HFFc6 (cell line): ENCODE results near the gene MSI2. TPM values are rescaled to one million over a fixed set of nuclear protein-coding genes. Genes with fewer than 3 reads are reported as not detected.

Experiments used
- DNase-seq: peaks from one replicate; pipeline ENCODE4 v3.0.0-alpha.2; 2018
- H3K27ac Mint-ChIP-seq: 2 replicates; pipeline ENCODE4 v1.8.0; 2020; ENCODE audit warnings: mild to moderate bottlenecking, mixed read lengths
- H3K27me3 Mint-ChIP-seq: 2 replicates; pipeline ENCODE4 v1.8.0; 2021; ENCODE audit warnings: mild to moderate bottlenecking, moderate library complexity, mixed read lengths; ENCODE audit not compliant: insufficient read depth
- H3K36me3 Mint-ChIP-seq: 2 replicates; pipeline ENCODE4 v1.8.0; 2021; ENCODE audit warnings: low read depth, mixed read lengths
- H3K4me1 Mint-ChIP-seq: 2 replicates; pipeline ENCODE4 v1.8.0; 2020; ENCODE audit warnings: low read depth, mixed read lengths
- H3K4me3 Mint-ChIP-seq: 2 replicates; pipeline ENCODE4 v1.8.0; 2020; ENCODE audit warnings: mild to moderate bottlenecking, moderate library complexity, mixed read lengths
- H3K9me3 Mint-ChIP-seq: 2 replicates; pipeline ENCODE4 v1.8.0; 2020; ENCODE audit warnings: mild to moderate bottlenecking, mixed read lengths
- CTCF ChIP-seq: fragments of 200-600 bp; sonication (generic); IDR thresholded peaks from 2 replicates; pipeline ENCODE4 v1.5.0; 2021; ENCODE audit warnings: antibody characterized with exemption, mild to moderate bottlenecking
- total RNA-seq, 6 experiments: library from RNA; stranded (reverse); fragmentation: NEBNext Ultra II Directional; extraction: Animal tissue kit (Norgen Biotek cat#: 25700); gene quantifications; 2 replicates in 1 of 6; 3 replicates in 5 of 6; pipeline ENCODE4 v1.2.3, GENCODE V29; 2021

Gene MSI2
- total RNA-seq, 6 experiments from 2014 or later: 53.5 to 71.7 (median 55.0) TPM

DNA sequence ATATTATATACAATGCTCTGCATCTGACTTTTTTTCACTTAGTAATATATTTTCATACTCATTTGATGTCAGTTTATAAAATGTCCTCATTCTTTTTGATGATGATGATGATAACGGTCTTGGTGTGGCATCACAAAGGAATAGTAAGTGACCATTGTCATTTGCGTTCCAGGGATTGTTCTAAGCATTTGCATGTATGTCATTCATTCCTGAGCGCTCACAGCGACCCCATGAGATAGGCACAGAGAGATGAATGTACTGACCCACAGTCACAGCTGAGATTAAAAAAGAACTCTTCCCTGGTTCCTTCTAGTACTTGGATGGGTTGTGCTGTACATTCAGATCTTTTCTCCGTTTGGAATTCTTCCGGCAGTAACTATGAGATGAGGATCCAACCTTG, 21.2 kb upstream of the MSI2 start:
- H3K9me3 Mint-ChIP-seq: no peaks in the 10 kb centered on the region
- no peaks in the 10 kb centered on the region for H3K36me3 Mint-ChIP-seq
- H3K27me3 Mint-ChIP-seq: peaks cover 10% of the 10 kb centered on the region
- H3K27ac Mint-ChIP-seq: no peak overlapping the region
- TF ChIP-seq CTCF: no peak
- H3K4me1 Mint-ChIP-seq: no peaks in the 10 kb centered on the region
- no peak for DNase-seq
- H3K4me3 Mint-ChIP-seq: no peak overlapping the region

- H3K4me1 Mint-ChIP-seq: no peaks in the 10 kb centered on the region
- H3K27me3 Mint-ChIP-seq: peaks cover 17% of the 10 kb centered on the region
- no peak for DNase-seq
- H3K4me3 Mint-ChIP-seq: no peak overlapping the region
- no peaks in the 10 kb centered on the region for H3K36me3 Mint-ChIP-seq
- no peak overlapping the region for H3K27ac Mint-ChIP-seq
- H3K9me3 Mint-ChIP-seq: no peaks in the 10 kb centered on the region
- no peak for TF ChIP-seq CTCF
These were observed 19.5 kb upstream of the MSI2 start for GRCh38 chr17:57236686-57237299.

DNA sequence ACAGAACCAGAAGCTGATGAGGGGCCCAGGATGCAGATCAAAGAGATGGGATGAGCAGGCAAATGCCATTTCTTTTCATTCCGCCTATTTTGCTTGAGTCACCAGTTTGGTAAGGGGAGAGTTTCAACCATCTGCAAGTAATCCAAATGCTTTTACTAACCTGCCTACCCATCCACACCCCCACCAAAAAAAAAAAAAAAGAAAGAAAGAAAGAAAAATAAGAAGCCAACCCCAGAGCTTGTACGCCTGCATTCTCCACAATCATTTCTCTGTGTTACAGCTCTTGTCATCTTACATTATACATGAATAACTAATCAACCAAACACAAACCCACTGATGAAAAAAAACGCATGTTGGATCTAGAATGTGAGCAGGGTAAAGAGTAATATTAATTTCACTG, 15.7 kb upstream of the MSI2 start:
- H3K36me3 Mint-ChIP-seq: no peaks in the 10 kb centered on the region
- no peak overlapping the region for H3K27ac Mint-ChIP-seq
- H3K4me3 Mint-ChIP-seq: no peak overlapping the region
- H3K4me1 Mint-ChIP-seq: peaks cover 13% of the 10 kb centered on the region
- TF ChIP-seq CTCF: no peak
- DNase-seq: no peak
- H3K9me3 Mint-ChIP-seq: no peaks in the 10 kb centered on the region
- H3K27me3 Mint-ChIP-seq: peaks cover 20% of the 10 kb centered on the region

- Mint-ChIP-seq H3K9me3 (peaks cover 4% of the 10 kb centered on the region), H3K27ac (no peak overlapping the region), H3K36me3 (peaks cover 5% of the 10 kb centered on the region; the same call in 1 of the 2 replicates), H3K4me3 (no peak overlapping the region), H3K27me3 (peaks cover 22% of the 10 kb centered on the region), H3K4me1 (peaks cover 13% of the 10 kb centered on the region)
- TF ChIP-seq CTCF: no peak
- DNase-seq: no peak
These were observed 14.2 kb upstream of the MSI2 start for GRCh38 chr17:57242148-57242547.

DNA sequence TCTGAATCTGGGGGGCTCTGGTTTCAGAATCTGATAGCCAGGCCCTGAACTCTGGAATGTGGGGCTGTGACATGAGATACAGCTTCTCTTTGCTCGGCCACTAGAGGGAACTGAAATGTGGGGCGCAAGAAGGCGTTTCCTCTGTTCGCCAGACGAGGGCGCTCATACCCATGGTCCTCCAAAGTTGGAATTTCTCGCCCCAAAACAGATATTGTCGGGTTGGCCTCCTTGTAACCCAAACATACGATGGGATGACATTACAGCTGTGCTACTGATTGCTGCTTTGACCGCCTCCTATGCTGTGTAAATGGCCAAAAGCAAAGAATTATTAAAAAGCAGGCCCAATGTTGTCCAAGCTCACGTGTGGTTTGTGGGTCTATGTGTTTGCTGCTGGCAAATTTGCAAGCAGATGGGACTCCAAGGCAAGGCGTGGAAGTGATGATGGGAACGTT, 13.1 kb upstream of the MSI2 start:
- H3K36me3 Mint-ChIP-seq: peaks cover 5% of the 10 kb centered on the region; the same call in 1 of the 2 replicates
- DNase-seq: peak; percentile 48
- TF ChIP-seq CTCF: peak; percentile 99
- peaks cover 13% of the 10 kb centered on the region for H3K4me1 Mint-ChIP-seq
- no peak overlapping the region for H3K27ac Mint-ChIP-seq
- peaks cover 4% of the 10 kb centered on the region for H3K9me3 Mint-ChIP-seq
- peaks cover 16% of the 10 kb centered on the region for H3K27me3 Mint-ChIP-seq
- no peak overlapping the region for H3K4me3 Mint-ChIP-seq
